Skeletal muscle tissue (tissue), 4 donors: ENCODE data around the gene SAMD3. TPM values are rescaled to one million over a fixed set of nuclear protein-coding genes. Genes with fewer than 3 reads are reported as not detected.
"Not testable (repeated sequence)": the region's sequence is repeated elsewhere in the genome, so short reads cannot be mapped to it uniquely, and the experiment has no call there.

Experiments used
- H3K27ac ChIP-seq: one replicate; pipeline ENCODE4 v1.7.0; 2013; ENCODE audit warnings: mild to moderate bottlenecking, low read depth, low read length, inconsistent platforms
- H3K27me3 ChIP-seq, 3 donors: one replicate each; pipeline ENCODE4 v1.7.0; 2013; ENCODE audit warnings: low read length in 3 of 3; ENCODE audit not compliant: control insufficient read depth in 3 of 3, insufficient read depth in 3 of 3
- H3K36me3 ChIP-seq, 3 donors: one replicate each; pipeline ENCODE4 v1.7.0; 2013; ENCODE audit warnings: low read length in 3 of 3; ENCODE audit not compliant: control insufficient read depth in 3 of 3, insufficient read depth in 3 of 3
- H3K4me1 ChIP-seq, 3 donors: one replicate each; pipeline ENCODE4 v1.7.0; 2013; ENCODE audit warnings: low read length in 3 of 3, mild to moderate bottlenecking in 3 of 3; ENCODE audit not compliant: control insufficient read depth in 3 of 3, insufficient read depth in 3 of 3
- H3K4me3 ChIP-seq, 3 donors: one replicate each; pipeline ENCODE4 v1.7.0; 2013; ENCODE audit warnings: low read length in 3 of 3
- H3K9ac ChIP-seq, 3 donors: one replicate each; pipeline ENCODE4 v1.7.0; 2013; ENCODE audit warnings: low read length in 3 of 3, mild to moderate bottlenecking in 3 of 3, moderate library complexity in 2 of 3, low read depth in 1 of 3
- H3K9me3 ChIP-seq, 3 donors: one replicate each; pipeline ENCODE4 v1.7.0; 2013; ENCODE audit warnings: low read length in 3 of 3; ENCODE audit not compliant: control insufficient read depth in 3 of 3
- total RNA-seq: library from RNA; depleted of rRNA; stranded (reverse); fragments of >200 nt; gene quantifications from one replicate; pipeline ENCODE4 v1.2.3, GENCODE V29; 2014
- donor health status: Osteomylitis.

Gene SAMD3
- total RNA-seq, 1 donor from 2014 or later, result 8.9 TPM

DNA sequence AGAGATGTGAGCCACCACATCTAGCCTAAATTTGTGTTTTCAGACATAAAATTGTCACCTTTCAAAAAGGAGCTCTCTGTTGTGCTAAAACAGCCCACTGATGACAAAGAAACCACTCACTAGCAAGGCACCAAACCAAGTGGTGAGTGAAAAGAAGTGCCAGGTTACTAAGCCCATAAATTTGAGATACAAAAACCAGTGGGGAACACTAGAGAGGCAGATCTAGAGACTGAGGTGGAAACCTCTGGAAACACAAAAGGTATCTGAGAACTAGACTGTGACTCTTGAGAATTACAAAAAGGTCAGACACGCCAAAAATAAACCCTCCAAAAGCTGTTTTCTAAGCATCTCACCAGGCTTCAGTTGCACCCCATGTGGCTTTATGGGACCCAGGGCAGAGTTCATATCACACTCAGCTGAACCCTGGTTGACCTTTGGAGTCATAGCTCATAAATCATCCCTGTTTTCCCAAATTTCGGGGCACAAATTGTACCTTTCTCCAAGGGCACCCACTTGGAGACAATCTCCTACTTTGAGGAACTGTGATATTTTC lies 24.2 kb downstream of the SAMD3 start:
- no peaks in the 10 kb centered on the region for H3K36me3 ChIP-seq
- H3K4me3 ChIP-seq, result no peak overlapping the region
- H3K27me3 ChIP-seq, result no peaks in the 10 kb centered on the region
- no peak overlapping the region for H3K9ac ChIP-seq
- no peak overlapping the region for H3K27ac ChIP-seq
- H3K9me3 ChIP-seq, result no peaks in the 10 kb centered on the region
- no peaks in the 10 kb centered on the region for H3K4me1 ChIP-seq

DNA sequence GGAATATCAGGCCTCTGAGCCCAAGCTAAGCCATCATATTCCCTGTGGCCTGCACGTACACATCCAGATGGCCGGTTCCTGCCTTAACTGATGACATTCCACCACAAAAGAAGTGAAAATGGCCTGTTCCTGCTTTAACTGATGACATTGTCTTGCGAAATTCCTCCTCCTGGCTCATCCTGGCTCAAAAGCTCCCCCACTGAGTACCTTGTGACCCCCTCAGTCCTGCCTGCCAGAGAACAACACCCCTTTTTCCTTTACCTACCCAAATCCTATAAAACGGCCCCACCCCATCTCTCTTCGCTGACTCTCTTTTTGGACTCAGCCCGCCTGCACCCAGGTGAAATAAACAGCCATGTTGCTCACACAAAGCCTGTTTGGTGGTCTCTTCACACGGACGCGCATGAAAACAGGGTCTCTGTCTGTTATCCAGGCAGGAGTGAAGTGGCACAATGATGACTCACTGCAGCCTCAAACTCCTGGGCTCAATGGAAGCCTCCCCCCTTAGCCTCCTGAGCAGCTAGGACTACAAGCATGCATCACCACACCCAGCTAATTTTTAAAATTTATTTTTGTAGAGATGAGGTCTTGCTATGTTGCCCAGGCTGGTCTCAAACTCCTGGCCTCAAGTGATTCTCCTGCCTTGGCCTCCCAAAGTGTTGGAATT lies 24.8 kb downstream of the SAMD3 start:
- not testable (repeated sequence) for H3K9ac ChIP-seq, H3K9me3 ChIP-seq, H3K4me3 ChIP-seq, H3K4me1 ChIP-seq, H3K36me3 ChIP-seq, H3K27ac ChIP-seq, H3K27me3 ChIP-seq

DNA sequence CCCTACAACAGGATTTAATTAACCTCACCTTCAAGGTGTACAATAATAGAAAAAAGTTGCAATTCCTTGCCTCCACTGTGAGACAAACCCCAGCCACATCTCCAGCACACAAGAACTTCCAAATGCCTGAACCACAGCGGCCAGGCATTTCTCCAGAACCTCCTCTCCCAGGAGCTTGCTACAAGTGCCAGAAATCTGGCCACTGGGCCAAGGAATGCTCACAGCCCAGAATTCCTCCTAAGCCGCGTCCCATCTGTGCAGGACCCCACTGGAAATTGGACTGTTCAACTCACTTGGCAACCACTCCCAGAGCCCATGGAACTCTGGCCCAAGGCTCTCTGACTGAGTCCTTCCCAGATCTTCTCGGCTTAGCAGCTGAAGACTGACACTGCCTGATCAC lies 28.3 kb downstream of the SAMD3 start:
- not testable (repeated sequence) for H3K9me3 ChIP-seq, H3K4me1 ChIP-seq, H3K27ac ChIP-seq, H3K9ac ChIP-seq, H3K36me3 ChIP-seq, H3K4me3 ChIP-seq, H3K27me3 ChIP-seq

DNA sequence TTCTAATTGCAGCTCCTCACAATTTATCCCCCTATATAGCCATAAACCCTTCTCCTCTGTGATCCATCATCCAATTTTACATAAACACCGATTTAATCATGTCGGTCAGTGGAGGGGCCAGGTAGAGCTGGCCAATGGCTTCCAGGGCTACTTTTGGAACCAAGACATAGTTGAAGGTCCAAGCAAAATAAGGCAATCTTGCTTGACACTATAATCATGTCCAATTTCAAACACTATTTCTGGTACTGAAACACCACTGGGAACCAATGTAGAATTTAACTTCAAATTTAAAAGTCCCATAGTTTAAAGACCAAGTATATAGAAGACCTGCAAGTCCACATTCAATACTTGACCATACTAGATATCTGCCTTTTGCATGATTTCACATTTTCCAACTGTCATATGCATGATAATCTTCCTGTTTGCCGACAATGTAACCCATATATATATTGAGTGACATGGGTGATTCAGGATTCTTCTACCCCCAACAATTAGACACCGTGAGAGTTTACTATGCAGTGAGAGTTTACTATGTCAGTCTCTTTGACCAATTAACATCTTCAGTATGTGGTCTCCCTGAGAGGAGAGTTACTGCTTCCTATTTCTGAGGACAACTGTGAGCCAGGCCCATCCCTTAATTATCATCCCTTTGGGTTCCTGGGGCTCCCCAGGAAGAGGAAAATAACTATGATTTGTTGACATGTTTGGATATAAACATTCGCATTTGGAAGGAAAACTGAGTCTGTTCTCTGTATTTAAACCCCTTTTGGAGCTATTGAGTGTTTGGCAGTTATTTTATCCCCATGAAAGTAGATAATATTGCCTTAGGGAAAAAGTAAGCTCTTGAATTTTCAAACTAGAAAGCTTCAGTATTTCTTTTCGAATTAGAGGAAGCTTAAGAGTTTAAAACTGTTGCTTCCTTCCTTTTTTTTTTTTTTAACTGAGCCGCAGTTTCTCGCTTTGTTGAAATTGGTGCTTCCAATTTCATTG lies 31.8 kb downstream of the SAMD3 start:
- no peaks in the 10 kb centered on the region for H3K4me1 ChIP-seq
- H3K36me3 ChIP-seq, result no peaks in the 10 kb centered on the region
- H3K9ac ChIP-seq, result no peak overlapping the region
- H3K4me3 ChIP-seq, result no peak overlapping the region
- H3K27ac ChIP-seq, result no peak overlapping the region
- H3K9me3 ChIP-seq, result no peaks in the 10 kb centered on the region
- H3K27me3 ChIP-seq, result no peaks in the 10 kb centered on the region

DNA sequence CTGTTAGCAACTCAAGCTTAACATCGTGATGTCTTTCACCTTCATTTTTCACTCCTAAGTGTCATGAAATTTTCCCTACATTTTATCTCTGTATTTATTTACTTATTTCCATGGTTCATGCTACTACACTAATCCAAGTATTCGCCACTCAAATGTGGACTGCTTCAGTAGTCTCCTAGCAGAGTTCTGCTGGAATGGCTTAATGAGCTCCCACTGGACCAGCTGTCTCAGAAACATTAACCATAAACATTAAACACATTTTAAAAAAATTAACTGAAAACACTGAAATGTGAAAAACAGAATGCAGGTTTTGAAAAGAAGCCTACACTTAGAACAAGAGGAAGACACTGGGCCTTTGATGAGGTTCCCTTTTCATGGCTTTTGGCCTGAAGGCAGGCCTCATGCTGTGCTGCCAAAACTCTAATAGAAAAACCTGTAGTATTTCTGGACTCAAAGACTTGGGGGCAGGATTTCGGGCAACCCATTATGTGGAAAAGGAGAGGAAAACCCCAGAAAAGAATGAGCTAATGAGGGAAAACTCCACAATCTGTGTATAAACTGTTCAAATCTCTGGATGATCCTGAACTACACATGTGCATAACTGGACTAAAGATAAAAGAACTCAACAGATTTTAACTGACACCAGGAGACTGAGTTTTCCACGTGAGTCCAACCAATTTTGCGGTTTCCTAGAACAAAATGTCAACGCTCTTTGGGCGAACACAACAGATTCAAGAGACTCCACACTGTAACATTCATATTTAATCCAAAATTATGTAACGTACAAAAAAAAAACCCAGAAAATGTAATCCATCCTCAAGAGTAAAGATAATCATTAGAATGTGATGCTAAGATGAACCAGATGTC lies 33.0 kb downstream of the SAMD3 start:
- no peaks in the 10 kb centered on the region for H3K4me1 ChIP-seq
- H3K9ac ChIP-seq, result no peak overlapping the region
- no peak overlapping the region for H3K4me3 ChIP-seq
- H3K27ac ChIP-seq, result no peak overlapping the region
- no peaks in the 10 kb centered on the region for H3K9me3 ChIP-seq
- H3K27me3 ChIP-seq, result no peaks in the 10 kb centered on the region
- no peaks in the 10 kb centered on the region for H3K36me3 ChIP-seq

DNA sequence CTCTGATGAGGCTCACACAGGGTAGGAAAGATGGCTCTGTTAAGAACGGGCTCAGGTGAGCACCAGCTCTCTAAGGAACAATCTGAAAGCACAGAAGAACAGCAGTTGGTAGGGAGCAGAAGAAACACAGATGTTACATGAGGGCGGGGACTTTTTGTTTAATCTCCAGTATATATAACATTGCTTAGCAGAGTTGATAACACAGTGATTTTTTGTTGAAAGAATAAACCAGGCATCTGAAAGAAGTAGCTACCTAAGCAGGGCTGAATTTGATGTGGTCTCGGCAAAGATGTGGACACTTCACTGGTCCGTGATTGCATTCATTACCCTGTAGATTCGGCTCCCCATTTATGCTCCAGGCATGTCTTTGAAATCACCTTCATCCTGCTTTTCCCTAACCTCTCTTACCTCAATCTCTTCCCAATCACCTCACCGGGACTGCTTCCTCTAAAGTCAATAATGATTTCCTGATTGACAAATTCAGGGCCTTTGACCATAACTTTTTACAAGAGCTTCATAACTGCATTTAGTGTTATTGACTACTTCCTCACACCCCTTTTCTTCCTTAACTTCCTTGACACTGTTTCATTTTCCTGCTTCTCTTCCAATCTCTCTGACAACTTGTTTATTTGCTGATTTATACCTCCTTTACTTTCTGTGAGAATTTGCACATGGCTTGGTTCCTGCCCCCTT lies 34.4 kb downstream of the SAMD3 start:
- Histone ChIP-seq H3K9ac (no peak overlapping the region), H3K27me3 (no peaks in the 10 kb centered on the region), H3K9me3 (no peaks in the 10 kb centered on the region), H3K36me3 (no peaks in the 10 kb centered on the region), H3K27ac (no peak overlapping the region), H3K4me3 (no peak overlapping the region), H3K4me1 (no peaks in the 10 kb centered on the region)

DNA sequence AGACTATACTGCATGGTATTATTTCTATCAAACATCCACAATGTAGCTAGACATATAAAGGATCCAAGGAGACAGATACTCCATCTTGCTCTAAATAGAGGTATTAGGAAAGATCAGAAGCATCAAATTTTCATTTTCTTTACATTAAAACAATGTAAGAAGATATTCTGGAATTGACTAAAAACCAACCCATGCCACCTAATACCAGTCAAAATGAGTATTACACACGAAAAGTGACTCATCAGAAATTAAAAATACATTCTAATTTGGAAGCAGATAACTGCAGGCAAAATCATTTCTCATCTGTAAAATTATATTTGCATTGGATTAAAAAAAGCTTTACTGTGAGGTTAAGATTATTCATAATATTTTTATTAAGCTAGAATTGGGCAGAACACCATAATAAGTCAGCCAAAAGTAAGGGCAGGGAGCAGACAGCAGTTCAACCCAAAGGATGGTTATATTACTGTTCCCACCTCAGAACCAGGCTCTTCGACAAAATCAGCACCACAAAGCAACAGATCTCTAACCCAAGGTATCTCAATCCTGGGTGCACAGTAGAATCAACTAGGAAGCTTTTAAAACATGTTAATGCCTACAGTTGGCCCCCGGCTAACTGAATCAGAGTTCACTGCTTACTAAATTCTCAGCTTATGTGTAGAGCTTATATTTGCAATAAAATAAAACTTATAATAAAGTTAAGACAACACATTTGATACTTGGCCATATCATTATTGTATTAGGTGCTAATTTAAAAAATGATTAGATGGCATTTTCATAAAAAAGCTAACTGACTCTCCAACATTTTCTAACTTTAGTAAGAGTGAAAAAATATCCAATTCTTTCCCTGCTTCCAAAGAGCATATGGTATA lies 35.2 kb downstream of the SAMD3 start:
- no peak overlapping the region for H3K27ac ChIP-seq
- no peak overlapping the region for H3K4me3 ChIP-seq
- H3K27me3 ChIP-seq, result no peaks in the 10 kb centered on the region
- no peaks in the 10 kb centered on the region for H3K9me3 ChIP-seq
- H3K36me3 ChIP-seq, result no peaks in the 10 kb centered on the region
- no peak overlapping the region for H3K9ac ChIP-seq
- H3K4me1 ChIP-seq, result no peaks in the 10 kb centered on the region

DNA sequence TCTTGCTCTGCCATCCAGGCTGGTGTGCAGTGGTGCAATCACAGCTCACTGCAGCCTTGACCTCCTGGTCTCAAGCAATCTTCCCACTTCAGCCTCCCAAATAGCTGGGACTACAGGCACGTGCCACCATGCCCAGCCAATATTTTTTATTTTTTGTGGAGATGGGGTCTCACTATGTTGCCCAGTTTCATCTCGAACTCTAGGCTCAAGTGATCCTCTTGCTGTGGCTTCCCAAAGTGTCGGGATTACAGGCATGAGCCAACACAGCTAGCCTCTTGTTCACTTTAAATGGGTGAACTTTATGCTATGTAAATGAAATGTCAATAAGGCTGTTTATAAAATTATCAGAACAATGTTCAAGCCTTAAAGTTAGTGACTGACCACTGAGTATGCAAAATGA lies 37.1 kb downstream of the SAMD3 start:
- H3K27ac ChIP-seq, result no peak overlapping the region

More for the DNA sequence above, 37.1 kb downstream of the SAMD3 start:
- H3K9me3 ChIP-seq, result no peaks in the 10 kb centered on the region
- no peak overlapping the region for H3K9ac ChIP-seq
- no peaks in the 10 kb centered on the region for H3K27me3 ChIP-seq
- H3K4me1 ChIP-seq, result no peaks in the 10 kb centered on the region
- H3K36me3 ChIP-seq, result no peaks in the 10 kb centered on the region
- H3K4me3 ChIP-seq, result no peak overlapping the region
